OCI-LY3 (cell line): ENCODE measurements around the gene IL22RA2.

Source experiments
- H2AFZ ChIP-seq: fragments of 200-600, 300-600 bp; shearing (Covaris generic); 2 replicates; pipeline ENCODE4 v1.6.0; 2014; ENCODE audit warnings: antibody characterized with exemption, low read depth, low read length
- H3K27ac ChIP-seq: fragments of 200-600, 300-600 bp; sonication (generic); 2 replicates; pipeline ENCODE4 v1.5.1; 2014; ENCODE audit warnings: mild to moderate bottlenecking, low read length, moderate library complexity, mixed read lengths
- H3K27me3 ChIP-seq: fragments of 200-600, 300-600 bp; sonication (generic); 2 replicates; pipeline ENCODE4 v1.6.1; 2014; ENCODE audit warnings: low read depth, low read length, mixed read lengths
- H3K36me3 ChIP-seq: fragments of 200-600, 300-600 bp; sonication (generic); replicated peaks from 2 replicates; pipeline ENCODE3; 2014; ENCODE audit warnings: low read depth, low read length, mixed read lengths
- H3K4me1 ChIP-seq: fragments of 300-600, 200-600 bp; sonication (generic); 2 replicates; pipeline ENCODE4 v1.6.1; 2014; ENCODE audit warnings: low read length, mixed read lengths
- H3K4me2 ChIP-seq: fragments of 200-600, 300-600 bp; sonication (generic); 2 replicates; pipeline ENCODE4 v1.6.1; 2014; ENCODE audit warnings: low read length, mixed read lengths
- H3K4me3 ChIP-seq: fragments of 300-600, 200-600 bp; sonication (generic); 2 replicates; pipeline ENCODE4 v1.5.1; 2014; ENCODE audit warnings: antibody characterized with exemption, mild to moderate bottlenecking, low read length, moderate library complexity
- H3K79me2 ChIP-seq: fragments of 300-600, 200-600 bp; shearing (Covaris generic); 2 replicates; pipeline ENCODE4 v1.6.1; 2014; ENCODE audit warnings: mild to moderate bottlenecking, low read length, mixed read lengths
- H3K9ac ChIP-seq: fragments of 300-600, 200-600 bp; shearing (Covaris generic); 2 replicates; pipeline ENCODE4 v1.6.0; 2014; ENCODE audit warnings: mild to moderate bottlenecking, low read length, moderate library complexity
- H3K9me3 ChIP-seq: fragments of 200-600, 300-600 bp; shearing (Covaris generic); 2 replicates; pipeline ENCODE4 v1.6.1; 2014; ENCODE audit warnings: low read length, mixed read lengths; ENCODE audit not compliant: insufficient read depth
- H4K20me1 ChIP-seq: fragments of 200-600, 300-600 bp; sonication (generic); 2 replicates; pipeline ENCODE4 v1.6.1; 2016; ENCODE audit warnings: low read length, mixed read lengths; ENCODE audit not compliant: insufficient read depth
- EZH2phosphoT487 ChIP-seq: fragments of 200-600 bp; shearing (Covaris generic); IDR thresholded peaks from 2 replicates; pipeline ENCODE4 v1.6.1; 2018; ENCODE audit warnings: antibody characterized with exemption, mixed run types, low read depth
- TF ChIP-seq, protein P1 (sequence below): fragments of 200-600, 300-600 bp; sonication (generic); IDR thresholded peaks from 2 replicates; pipeline ENCODE4 v1.5.1; 2014; ENCODE audit warnings: antibody characterized with exemption, low read length, low read depth

Gene IL22RA2

DNA sequence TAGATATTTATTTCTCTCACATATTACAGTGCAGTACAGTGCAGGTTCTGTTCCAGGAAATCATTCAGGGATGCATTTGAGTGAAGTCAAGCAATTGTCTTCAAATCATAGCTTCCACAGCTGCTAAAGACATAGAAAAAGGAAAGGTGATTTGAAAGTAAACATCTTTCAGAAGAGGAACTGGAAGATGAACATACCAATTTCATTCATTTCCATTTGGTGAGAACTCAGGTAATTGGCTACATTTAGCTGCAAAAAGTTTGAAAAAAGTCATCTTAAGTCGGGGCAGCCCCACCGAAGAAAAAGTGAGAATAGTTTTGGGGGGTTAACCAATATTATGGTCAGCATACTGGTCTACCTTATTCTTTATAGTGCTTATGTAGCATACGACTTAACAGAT, 67.3 kb downstream of the IL22RA2 start:
- Histone ChIP-seq H3K4me3 (peak overlapping the region; percentile 13; the same call in 1 of the 2 replicates), H3K9me3 (no peaks in the 10 kb centered on the region), H3K4me1 (peaks cover 67% of the 10 kb centered on the region), H3K36me3 (peaks cover 5% of the 10 kb centered on the region), H3K27me3 (no peaks in the 10 kb centered on the region), H2AFZ (no peak overlapping the region), H4K20me1 (no peaks in the 10 kb centered on the region), H3K79me2 (no peaks in the 10 kb centered on the region), H3K27ac (peak overlapping the region; percentile 98), H3K9ac (peak overlapping the region; percentile 73; the same call in 1 of the 2 replicates), H3K4me2 (peak overlapping the region; percentile 67)
- no peak for TF ChIP-seq EZH2phosphoT487
- TF ChIP-seq, protein P1, sequence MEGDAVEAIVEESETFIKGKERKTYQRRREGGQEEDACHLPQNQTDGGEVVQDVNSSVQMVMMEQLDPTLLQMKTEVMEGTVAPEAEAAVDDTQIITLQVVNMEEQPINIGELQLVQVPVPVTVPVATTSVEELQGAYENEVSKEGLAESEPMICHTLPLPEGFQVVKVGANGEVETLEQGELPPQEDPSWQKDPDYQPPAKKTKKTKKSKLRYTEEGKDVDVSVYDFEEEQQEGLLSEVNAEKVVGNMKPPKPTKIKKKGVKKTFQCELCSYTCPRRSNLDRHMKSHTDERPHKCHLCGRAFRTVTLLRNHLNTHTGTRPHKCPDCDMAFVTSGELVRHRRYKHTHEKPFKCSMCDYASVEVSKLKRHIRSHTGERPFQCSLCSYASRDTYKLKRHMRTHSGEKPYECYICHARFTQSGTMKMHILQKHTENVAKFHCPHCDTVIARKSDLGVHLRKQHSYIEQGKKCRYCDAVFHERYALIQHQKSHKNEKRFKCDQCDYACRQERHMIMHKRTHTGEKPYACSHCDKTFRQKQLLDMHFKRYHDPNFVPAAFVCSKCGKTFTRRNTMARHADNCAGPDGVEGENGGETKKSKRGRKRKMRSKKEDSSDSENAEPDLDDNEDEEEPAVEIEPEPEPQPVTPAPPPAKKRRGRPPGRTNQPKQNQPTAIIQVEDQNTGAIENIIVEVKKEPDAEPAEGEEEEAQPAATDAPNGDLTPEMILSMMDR: no peak

DNA sequence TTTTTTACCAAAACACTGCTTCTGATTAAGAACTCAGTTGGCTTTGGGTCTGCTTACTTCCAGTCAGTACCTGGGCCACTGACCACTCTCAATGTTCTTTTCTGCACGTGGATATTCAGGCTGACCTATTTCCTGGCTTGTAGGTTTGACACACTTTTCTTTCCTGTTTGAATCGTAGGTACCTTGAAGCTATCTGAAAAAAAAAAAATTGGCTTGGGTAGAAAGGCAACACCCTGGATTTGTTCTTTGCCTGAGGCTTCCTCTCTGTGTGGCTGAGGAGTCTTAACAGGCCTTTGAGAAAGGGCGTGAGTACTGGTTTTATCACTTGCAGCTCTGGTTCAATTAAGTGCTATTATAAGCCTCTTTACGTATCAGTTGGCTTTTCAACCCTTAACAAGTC, 68.1 kb downstream of the IL22RA2 start:
- peak overlapping the region; percentile 72 for H3K9ac ChIP-seq

DNA sequence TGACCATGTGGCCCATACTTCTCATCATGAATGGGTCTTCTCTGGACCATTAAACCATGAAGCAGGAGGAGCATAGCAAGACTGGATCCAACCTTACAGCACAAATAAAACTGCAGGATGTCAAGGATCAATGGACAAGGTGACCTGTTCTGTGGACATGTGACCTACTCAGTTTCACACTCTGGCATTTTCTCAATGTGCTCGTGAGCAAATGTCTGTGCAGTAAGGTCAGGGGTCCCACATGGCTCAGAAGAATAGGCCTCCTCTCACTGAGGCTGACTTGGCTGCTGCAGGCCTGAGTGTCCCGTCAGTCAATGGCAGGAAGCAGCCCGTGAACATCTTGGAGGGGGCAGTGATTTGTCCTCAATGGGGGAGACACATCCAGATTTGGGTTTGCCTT, 68.5 kb downstream of the IL22RA2 start:
- H3K27ac ChIP-seq: peak overlapping the region; percentile 98
- peak overlapping the region; percentile 50 for H3K4me2 ChIP-seq
- TF ChIP-seq, protein P1: no peak
- no peak for TF ChIP-seq EZH2phosphoT487
- H3K27me3 ChIP-seq: no peaks in the 10 kb centered on the region
- H3K79me2 ChIP-seq: no peaks in the 10 kb centered on the region
- peaks cover 79% of the 10 kb centered on the region for H3K4me1 ChIP-seq
- H3K9ac ChIP-seq: peak overlapping the region; percentile 72
- H3K4me3 ChIP-seq: no peak overlapping the region
- peaks cover 5% of the 10 kb centered on the region for H3K36me3 ChIP-seq
- H4K20me1 ChIP-seq: no peaks in the 10 kb centered on the region
- H3K9me3 ChIP-seq: no peaks in the 10 kb centered on the region
- no peak overlapping the region for H2AFZ ChIP-seq

More for the DNA sequence above, 68.1 kb downstream of the IL22RA2 start:
- Histone ChIP-seq H3K4me1 (peaks cover 75% of the 10 kb centered on the region), H3K4me3 (no peak overlapping the region), H3K79me2 (no peaks in the 10 kb centered on the region), H3K27ac (peak overlapping the region; percentile 98), H3K4me2 (peak overlapping the region; percentile 50), H3K27me3 (no peaks in the 10 kb centered on the region), H3K36me3 (peaks cover 5% of the 10 kb centered on the region), H3K9me3 (no peaks in the 10 kb centered on the region), H2AFZ (no peak overlapping the region), H4K20me1 (no peaks in the 10 kb centered on the region)
- no peak for TF ChIP-seq EZH2phosphoT487
- TF ChIP-seq, protein P1: no peak

DNA sequence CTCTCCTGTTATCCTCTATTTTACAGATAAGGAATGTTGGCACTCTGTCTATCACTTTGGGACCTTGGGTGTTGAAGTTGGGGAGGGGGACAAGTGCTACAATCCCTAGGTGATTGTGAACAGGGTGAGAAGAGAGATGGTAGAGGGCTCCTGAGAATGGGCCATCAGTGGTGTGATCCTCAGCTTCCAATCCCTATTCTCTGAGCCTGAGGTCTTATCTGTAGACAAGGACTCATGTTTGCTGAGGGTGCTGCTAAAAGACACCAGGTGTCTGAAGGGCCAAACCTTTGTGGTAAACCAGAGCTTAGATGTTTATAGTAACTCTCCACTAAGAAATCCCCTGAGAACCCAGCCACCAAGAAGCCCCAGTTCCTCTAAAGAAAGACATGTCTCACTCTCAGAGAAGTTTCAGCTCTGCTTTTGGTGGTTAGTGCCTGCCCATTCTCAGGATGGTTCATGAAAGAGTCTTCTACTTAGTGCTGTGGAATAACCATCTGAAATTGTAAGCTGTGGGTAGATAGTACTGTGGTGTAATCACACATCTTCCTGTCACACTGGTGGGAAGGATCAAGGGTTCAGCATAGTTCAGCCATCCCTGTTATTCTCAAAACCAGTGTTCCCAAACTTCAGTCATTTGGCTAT, 70.5 kb downstream of the IL22RA2 start:
- no peak overlapping the region for H2AFZ ChIP-seq
- H3K27me3 ChIP-seq: no peaks in the 10 kb centered on the region
- no peaks in the 10 kb centered on the region for H3K9me3 ChIP-seq
- H3K4me1 ChIP-seq: peaks cover 93% of the 10 kb centered on the region
- H3K4me2 ChIP-seq: peak overlapping the region; percentile 71
- peak overlapping the region; percentile 46 for H3K4me3 ChIP-seq
- peak overlapping the region; percentile 98 for H3K27ac ChIP-seq
- no peaks in the 10 kb centered on the region for H4K20me1 ChIP-seq
- peak overlapping the region; percentile 85 for H3K9ac ChIP-seq
- H3K36me3 ChIP-seq: no peaks in the 10 kb centered on the region
- no peaks in the 10 kb centered on the region for H3K79me2 ChIP-seq
- TF ChIP-seq, protein P1: no peak
- TF ChIP-seq EZH2phosphoT487: no peak
